Suprapubic skin (tissue), 4 donors: ENCODE measurements around the gene CALM1. TPM values are rescaled to one million over a fixed set of nuclear protein-coding genes. Genes with fewer than 3 reads are reported as not detected.

Experiments
- DNase-seq, 2 donors: peaks; one replicate each; pipeline ENCODE4 v3.0.0-alpha.2; 2019; ENCODE audit warnings: low spot score in 2 of 2
- H3K27ac ChIP-seq: fragments of 200-600 bp; sonication (generic); one replicate; pipeline ENCODE4 v1.5.1; 2019
- H3K27me3 ChIP-seq: fragments of 200-600 bp; sonication (generic); one replicate; pipeline ENCODE4 v1.5.1; 2019
- H3K36me3 ChIP-seq: fragments of 200-600 bp; sonication (generic); one replicate; pipeline ENCODE4 v1.5.1; 2019
- H3K4me1 ChIP-seq: fragments of 200-600 bp; sonication (generic); one replicate; pipeline ENCODE4 v1.5.1; 2019
- H3K4me3 ChIP-seq: fragments of 200-600 bp; sonication (generic); one replicate; pipeline ENCODE4 v1.5.1; 2019; ENCODE audit warnings: mild to moderate bottlenecking
- H3K9me3 ChIP-seq: fragments of 200-600 bp; sonication (generic); one replicate; pipeline ENCODE4 v1.5.1; 2019
- EP300 ChIP-seq: sonication (generic); formaldehyde crosslinking; IDR thresholded peaks from one replicate; pipeline ENCODE4 v1.6.1; 2017; ENCODE audit warnings: antibody characterized with exemption
- POLR2A ChIP-seq, 2 donors: fragments of 450-650 bp; IDR thresholded peaks; one replicate each; pipeline ENCODE4 v1.6.1; 2017; ENCODE audit warnings: antibody characterized with exemption in 2 of 2, mild to moderate bottlenecking in 2 of 2, moderate library complexity in 2 of 2
- POLR2AphosphoS5 ChIP-seq, 3 donors: sonication (generic); formaldehyde crosslinking; IDR thresholded peaks; one replicate each; pipeline ENCODE4 v1.6.1; 2017; ENCODE audit warnings: antibody characterized with exemption in 3 of 3
- WGBS: methylation state at CpG from one replicate; pipeline ENCODE4 v1.1.5; 2018; 5-methylcytosine and 5-hydroxymethylcytosine counted together
- total RNA-seq, 4 donors: library from RNA; depleted of rRNA; stranded (reverse); fragments of >200 nt; gene quantifications; one replicate each; pipeline ENCODE4 v1.1.0, GENCODE V29; 2016
- TF ChIP-seq, protein P1 (sequence below), 2 donors: fragments of 200-600 bp in 1 of 2; fragments of 450-650 bp in 1 of 2; sonication (generic) in 1 of 2; IDR thresholded peaks; one replicate each; pipeline ENCODE4 v1.5.1; 2016 to 2019; ENCODE audit warnings: antibody characterized with exemption in 2 of 2, mild to moderate bottlenecking in 1 of 2, moderate library complexity in 1 of 2

CALM1 gene
- total RNA-seq, 4 donors from 2014 or later = 258 to 369 (median 300) TPM

DNA sequence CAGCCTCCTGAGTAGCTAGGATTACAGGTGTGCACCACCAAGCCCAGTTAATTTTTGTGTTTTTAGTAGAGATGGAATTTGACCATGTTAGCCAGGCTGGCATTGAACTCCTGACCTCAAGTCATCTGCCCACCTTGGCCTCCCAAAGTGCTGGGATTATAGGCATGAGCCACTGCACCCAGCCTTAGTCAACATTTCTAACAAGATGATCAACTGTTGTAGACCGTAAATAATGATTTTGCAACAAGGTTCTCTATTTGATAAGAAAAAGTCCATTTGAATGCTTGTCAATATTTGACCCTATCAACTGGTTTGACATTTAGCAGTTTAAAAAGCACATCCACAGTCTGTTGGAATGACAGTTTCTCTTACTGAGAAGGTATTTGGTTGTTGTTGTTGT is 39.9 kb upstream of the CALM1 start:
- TF ChIP-seq POLR2A (IDR thresholded peaks at IDR 0.05) = no peak
- TF ChIP-seq POLR2AphosphoS5 (IDR thresholded peaks at IDR 0.05) = no peak
- TF ChIP-seq, protein P1, sequence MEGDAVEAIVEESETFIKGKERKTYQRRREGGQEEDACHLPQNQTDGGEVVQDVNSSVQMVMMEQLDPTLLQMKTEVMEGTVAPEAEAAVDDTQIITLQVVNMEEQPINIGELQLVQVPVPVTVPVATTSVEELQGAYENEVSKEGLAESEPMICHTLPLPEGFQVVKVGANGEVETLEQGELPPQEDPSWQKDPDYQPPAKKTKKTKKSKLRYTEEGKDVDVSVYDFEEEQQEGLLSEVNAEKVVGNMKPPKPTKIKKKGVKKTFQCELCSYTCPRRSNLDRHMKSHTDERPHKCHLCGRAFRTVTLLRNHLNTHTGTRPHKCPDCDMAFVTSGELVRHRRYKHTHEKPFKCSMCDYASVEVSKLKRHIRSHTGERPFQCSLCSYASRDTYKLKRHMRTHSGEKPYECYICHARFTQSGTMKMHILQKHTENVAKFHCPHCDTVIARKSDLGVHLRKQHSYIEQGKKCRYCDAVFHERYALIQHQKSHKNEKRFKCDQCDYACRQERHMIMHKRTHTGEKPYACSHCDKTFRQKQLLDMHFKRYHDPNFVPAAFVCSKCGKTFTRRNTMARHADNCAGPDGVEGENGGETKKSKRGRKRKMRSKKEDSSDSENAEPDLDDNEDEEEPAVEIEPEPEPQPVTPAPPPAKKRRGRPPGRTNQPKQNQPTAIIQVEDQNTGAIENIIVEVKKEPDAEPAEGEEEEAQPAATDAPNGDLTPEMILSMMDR (IDR thresholded peaks at IDR 0.05) = no peak
- no peak for TF ChIP-seq EP300
- Histone ChIP-seq H3K9me3 (no peaks in the 10 kb centered on the region), H3K27ac (no peak overlapping the region), H3K36me3 (no peaks in the 10 kb centered on the region), H3K4me1 (no peaks in the 10 kb centered on the region), H3K27me3 (peaks cover 6% of the 10 kb centered on the region), H3K4me3 (no peak overlapping the region)
- 100% methylated on average over 1 of the region's 1 CpG for WGBS
- no peak for DNase-seq

DNA sequence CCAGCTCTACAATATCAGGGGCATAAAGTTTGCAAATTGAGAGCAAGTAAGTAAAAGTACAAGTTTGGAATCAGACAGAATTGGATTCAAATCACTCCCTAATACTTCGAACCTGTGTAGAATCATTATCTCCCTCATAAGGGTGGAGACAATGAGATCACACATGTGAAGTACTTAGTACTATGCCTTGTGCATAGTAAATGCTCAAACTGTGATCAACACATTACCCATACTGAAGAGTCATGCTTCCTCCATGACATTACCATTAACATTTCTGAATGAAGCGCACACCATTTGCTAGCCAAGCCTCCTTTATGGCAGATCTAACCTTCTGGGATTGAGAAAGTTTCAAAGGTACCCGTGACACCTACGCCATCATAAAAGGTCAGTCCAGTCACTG is 38.5 kb upstream of the CALM1 start:
- TF ChIP-seq, protein P1 (IDR thresholded peaks at IDR 0.05) = no peak
- TF ChIP-seq POLR2A (IDR thresholded peaks at IDR 0.05) = no peak
- no peak for TF ChIP-seq POLR2AphosphoS5 (IDR thresholded peaks at IDR 0.05)
- no peak for TF ChIP-seq EP300
- Histone ChIP-seq H3K36me3 (no peaks in the 10 kb centered on the region), H3K9me3 (no peaks in the 10 kb centered on the region), H3K4me1 (no peaks in the 10 kb centered on the region), H3K27ac (no peak overlapping the region), H3K27me3 (peaks cover 6% of the 10 kb centered on the region), H3K4me3 (no peak overlapping the region)
- DNase-seq = no peak
- WGBS = 95% methylated on average over 4 of the region's 4 CpGs

DNA sequence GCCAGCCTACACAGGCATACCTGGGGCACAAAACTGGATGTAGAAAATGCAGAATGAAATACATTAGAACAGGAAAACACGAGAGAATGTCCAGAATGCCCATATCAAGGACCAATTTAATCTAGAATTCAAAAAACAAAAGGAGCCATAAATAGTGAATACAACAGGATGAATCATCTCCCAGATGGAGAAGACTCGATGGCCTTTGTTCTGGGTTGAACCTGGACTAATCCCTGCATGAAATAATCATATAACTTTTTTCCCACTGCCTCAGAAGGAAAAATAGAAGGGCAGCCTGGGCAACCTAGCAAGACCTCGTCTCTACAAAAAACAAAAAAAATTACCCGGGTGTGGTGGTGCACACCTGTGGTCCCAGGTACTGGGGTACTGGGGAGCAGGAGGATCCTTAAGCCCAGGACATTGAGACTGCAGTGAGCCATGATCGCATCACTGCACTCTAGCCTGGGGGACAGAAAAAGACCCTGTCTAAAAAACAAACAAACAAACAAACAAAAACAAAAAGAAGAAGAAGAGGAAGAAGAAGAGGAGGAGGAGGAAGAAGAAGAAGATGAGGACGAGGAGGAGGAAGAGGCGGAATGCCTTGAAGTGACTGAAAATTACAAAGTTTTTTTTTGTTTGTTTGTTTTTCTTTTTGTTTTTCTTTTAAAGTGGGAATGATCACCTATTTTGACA is 34.8 kb upstream of the CALM1 start:
- H3K27ac ChIP-seq = no peak overlapping the region
- TF ChIP-seq POLR2A (IDR thresholded peaks at IDR 0.05) = no peak
- no peaks in the 10 kb centered on the region for H3K9me3 ChIP-seq
- H3K36me3 ChIP-seq = no peaks in the 10 kb centered on the region
- H3K4me3 ChIP-seq = no peak overlapping the region
- no peaks in the 10 kb centered on the region for H3K4me1 ChIP-seq
- 84% methylated on average over 7 of the region's 7 CpGs for WGBS
- peaks cover 3% of the 10 kb centered on the region for H3K27me3 ChIP-seq
- no peak for DNase-seq

DNA sequence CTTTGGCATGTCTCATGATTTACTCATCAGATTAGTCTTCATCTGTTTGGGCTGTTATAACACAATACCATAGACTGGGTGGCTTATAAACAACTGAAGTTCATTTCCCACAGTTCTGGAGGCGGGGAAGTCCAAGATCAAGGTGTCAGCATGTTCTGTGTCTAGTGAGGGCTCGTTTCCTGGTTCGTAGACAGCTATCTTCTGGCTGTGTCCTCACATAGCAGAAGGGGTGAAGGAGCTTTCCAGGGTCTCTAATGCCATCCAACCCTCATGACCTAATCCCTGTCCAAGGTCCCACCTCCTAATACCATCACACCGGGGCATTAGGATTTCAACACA is 34.3 kb upstream of the CALM1 start:
- no peak for DNase-seq
- Histone ChIP-seq H3K36me3 (no peaks in the 10 kb centered on the region), H3K4me1 (no peaks in the 10 kb centered on the region), H3K4me3 (no peak overlapping the region), H3K27me3 (peaks cover 3% of the 10 kb centered on the region), H3K27ac (no peak overlapping the region), H3K9me3 (no peaks in the 10 kb centered on the region)
- WGBS = 76% methylated on average over 4 of the region's 4 CpGs
- TF ChIP-seq, protein P1 (IDR thresholded peaks at IDR 0.05) = no peak
- TF ChIP-seq POLR2AphosphoS5 (IDR thresholded peaks at IDR 0.05) = no peak
- TF ChIP-seq POLR2A (IDR thresholded peaks at IDR 0.05) = no peak
- TF ChIP-seq EP300 = no peak

DNA sequence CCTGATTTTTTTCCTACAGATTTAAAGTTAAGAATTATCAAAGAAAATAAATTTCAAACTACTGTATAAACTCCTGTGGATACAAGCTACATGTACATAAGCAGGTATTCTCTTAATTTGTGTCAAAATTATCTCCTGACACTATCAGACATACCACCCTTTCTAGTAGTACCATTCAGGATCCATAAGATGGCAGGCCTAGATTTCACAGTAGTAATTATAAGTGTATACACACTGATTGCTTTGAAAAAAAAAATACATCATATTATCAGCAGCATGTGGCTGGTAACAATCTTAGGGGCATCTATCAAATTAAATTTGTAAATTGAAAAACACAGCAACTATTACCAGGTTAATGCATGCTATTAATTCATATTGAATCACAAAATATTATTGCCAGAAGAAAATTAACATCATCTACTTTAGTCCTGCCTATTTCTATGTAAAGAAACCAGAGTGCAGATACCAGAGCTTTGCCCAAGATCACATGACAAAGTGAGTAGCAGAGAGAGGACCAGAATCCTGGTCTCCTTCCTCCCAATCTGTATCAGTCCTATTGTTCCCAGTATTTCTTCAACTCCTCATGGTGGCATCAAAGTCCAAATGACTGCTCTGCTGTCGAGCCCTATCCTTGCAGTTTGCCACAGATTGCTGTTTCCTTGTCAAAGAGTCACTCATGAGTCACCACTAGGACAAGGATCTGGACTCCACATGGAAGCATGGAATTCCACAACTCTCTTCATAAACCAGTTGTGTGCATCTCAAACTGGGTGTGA is 27.7 kb upstream of the CALM1 start:
- WGBS = 94% methylated on average over 1 of the region's 1 CpG
- no peaks in the 10 kb centered on the region for H3K36me3 ChIP-seq
- no peak for DNase-seq

More for the DNA sequence above, 27.7 kb upstream of the CALM1 start:
- no peak for TF ChIP-seq POLR2A (IDR thresholded peaks at IDR 0.05)
- no peak for TF ChIP-seq EP300
- TF ChIP-seq, protein P1 (IDR thresholded peaks at IDR 0.05) = no peak
- TF ChIP-seq POLR2AphosphoS5 (IDR thresholded peaks at IDR 0.05) = no peak
- no peak overlapping the region for H3K27ac ChIP-seq
- H3K27me3 ChIP-seq = no peaks in the 10 kb centered on the region
- no peaks in the 10 kb centered on the region for H3K9me3 ChIP-seq
- no peak overlapping the region for H3K4me3 ChIP-seq
- H3K4me1 ChIP-seq = no peaks in the 10 kb centered on the region
